ENCODE measurements around the gene NFIC. TPM values are rescaled to one million over a fixed set of nuclear protein-coding genes. Genes with fewer than 3 reads are reported as not detected.
"Not testable (repeated sequence)": the region's sequence is repeated elsewhere in the genome, so short reads cannot be mapped to it uniquely, and the experiment has no call there.

The NFIC gene
- total RNA-seq, 1 experiment from 2014 or later: 3.2 TPM

- DNase-seq (ENCODE audit: low spot score): no peak
- in situ Hi-C loops (cut with HindIII; ENCODE audit: low sequenced_read_pairs): no loop called here
Measured at GRCh38 chr19:3335431-3336350, 30.7 kb upstream of the NFIC start.

GRCh38 chr19:3336351-3336679, 30.1 kb upstream of the NFIC start:
- in situ Hi-C loops (cut with HindIII; ENCODE audit: low sequenced_read_pairs): no loop called here
- DNase-seq (ENCODE audit: low spot score): no peak

- in situ Hi-C loops (cut with HindIII; ENCODE audit: low sequenced_read_pairs): no loop called here
- peak; percentile 89 for DNase-seq (ENCODE audit: low spot score)
Measured at GRCh38 chr19:3336680-3337523, 29.5 kb upstream of the NFIC start.

GRCh38 chr19:3338541-3339181, 27.7 kb upstream of the NFIC start:
- in situ Hi-C loops (cut with HindIII; ENCODE audit: low sequenced_read_pairs): no loop called here
- DNase-seq (ENCODE audit: low spot score): no peak

GRCh38 chr19:3340340-3340739, 26.0 kb upstream of the NFIC start:
- in situ Hi-C loops (cut with HindIII; ENCODE audit: low sequenced_read_pairs): no loop called here
- no peak for DNase-seq (ENCODE audit: low spot score)

- DNase-seq (ENCODE audit: low spot score): no peak
- in situ Hi-C loops (cut with HindIII; ENCODE audit: low sequenced_read_pairs): no loop called here
Measured at GRCh38 chr19:3342246-3342645, 24.1 kb upstream of the NFIC start.

- in situ Hi-C loops (cut with HindIII; ENCODE audit: low sequenced_read_pairs); DNase-seq (ENCODE audit: low spot score): not testable (repeated sequence)
Measured at GRCh38 chr19:3342962-3343361, 23.4 kb upstream of the NFIC start.

GRCh38 chr19:3343619-3344502, 22.5 kb upstream of the NFIC start:
- DNase-seq (ENCODE audit: low spot score): peak; percentile 93
- in situ Hi-C loops (cut with HindIII; ENCODE audit: low sequenced_read_pairs): no loop called here

GRCh38 chr19:3344608-3345598, 21.5 kb upstream of the NFIC start:
- no peak for DNase-seq (ENCODE audit: low spot score)
- in situ Hi-C loops (cut with HindIII; ENCODE audit: low sequenced_read_pairs): no loop called here

- DNase-seq (ENCODE audit: low spot score): no peak
- in situ Hi-C loops (cut with HindIII; ENCODE audit: low sequenced_read_pairs): no loop called here
Measured at GRCh38 chr19:3345850-3346460, 20.4 kb upstream of the NFIC start.

- DNase-seq (ENCODE audit: low spot score): peak; percentile 92
Measured at GRCh38 chr19:3346677-3347353, 19.6 kb upstream of the NFIC start.

GRCh38 chr19:3348042-3348441, 18.3 kb upstream of the NFIC start:
- no peak for DNase-seq (ENCODE audit: low spot score)
- in situ Hi-C loops (cut with HindIII; ENCODE audit: low sequenced_read_pairs): no loop called here

More at GRCh38 chr19:3346677-3347353, 19.6 kb upstream of the NFIC start:
- in situ Hi-C loops (cut with HindIII; ENCODE audit: low sequenced_read_pairs): no loop called here

GRCh38 chr19:3348469-3348868, 17.9 kb upstream of the NFIC start:
- in situ Hi-C loops (cut with HindIII; ENCODE audit: low sequenced_read_pairs); DNase-seq (ENCODE audit: low spot score): not testable (repeated sequence)

- in situ Hi-C loops (cut with HindIII; ENCODE audit: low sequenced_read_pairs): no loop called here
- DNase-seq (ENCODE audit: low spot score): no peak
Measured at GRCh38 chr19:3350014-3350663, 16.2 kb upstream of the NFIC start.

GRCh38 chr19:3351702-3352447, 14.5 kb upstream of the NFIC start:
- in situ Hi-C loops (cut with HindIII; ENCODE audit: low sequenced_read_pairs): no loop called here
- DNase-seq (ENCODE audit: low spot score): no peak

- in situ Hi-C loops (cut with HindIII; ENCODE audit: low sequenced_read_pairs): no loop called here
- DNase-seq (ENCODE audit: low spot score): no peak
Measured at GRCh38 chr19:3353493-3353892, 12.9 kb upstream of the NFIC start.
